ENCODE data around the gene ADCY3. TPM values are rescaled to one million over a fixed set of nuclear protein-coding genes. Genes with fewer than 3 reads are reported as not detected.

ADCY3 gene
- total RNA-seq, 1 experiment from 2014 or later: 39.5 TPM

DNA sequence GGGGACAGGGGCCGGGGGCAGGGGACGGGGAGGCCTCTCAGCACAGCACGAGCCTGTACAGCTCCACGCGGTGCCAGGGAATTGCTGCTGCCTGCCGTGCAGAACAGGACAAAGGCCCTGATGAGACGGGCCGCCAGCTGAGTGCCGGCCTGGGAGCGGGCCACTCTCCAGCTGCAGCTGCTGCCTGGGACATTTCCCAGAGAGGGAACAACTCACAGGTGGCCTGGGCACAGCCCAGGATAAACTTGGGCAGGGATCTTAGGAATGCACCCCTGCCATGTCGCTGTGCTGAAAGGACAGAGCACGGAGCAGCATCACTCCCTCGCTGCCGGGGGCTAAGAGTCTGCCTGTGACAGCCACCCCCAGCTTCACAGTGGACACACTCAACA, 88.0 kb downstream of the ADCY3 start:
- TF ChIP-seq, protein P1, sequence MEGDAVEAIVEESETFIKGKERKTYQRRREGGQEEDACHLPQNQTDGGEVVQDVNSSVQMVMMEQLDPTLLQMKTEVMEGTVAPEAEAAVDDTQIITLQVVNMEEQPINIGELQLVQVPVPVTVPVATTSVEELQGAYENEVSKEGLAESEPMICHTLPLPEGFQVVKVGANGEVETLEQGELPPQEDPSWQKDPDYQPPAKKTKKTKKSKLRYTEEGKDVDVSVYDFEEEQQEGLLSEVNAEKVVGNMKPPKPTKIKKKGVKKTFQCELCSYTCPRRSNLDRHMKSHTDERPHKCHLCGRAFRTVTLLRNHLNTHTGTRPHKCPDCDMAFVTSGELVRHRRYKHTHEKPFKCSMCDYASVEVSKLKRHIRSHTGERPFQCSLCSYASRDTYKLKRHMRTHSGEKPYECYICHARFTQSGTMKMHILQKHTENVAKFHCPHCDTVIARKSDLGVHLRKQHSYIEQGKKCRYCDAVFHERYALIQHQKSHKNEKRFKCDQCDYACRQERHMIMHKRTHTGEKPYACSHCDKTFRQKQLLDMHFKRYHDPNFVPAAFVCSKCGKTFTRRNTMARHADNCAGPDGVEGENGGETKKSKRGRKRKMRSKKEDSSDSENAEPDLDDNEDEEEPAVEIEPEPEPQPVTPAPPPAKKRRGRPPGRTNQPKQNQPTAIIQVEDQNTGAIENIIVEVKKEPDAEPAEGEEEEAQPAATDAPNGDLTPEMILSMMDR (conservative IDR thresholded peaks at IDR 0.05): no peak
- no peak overlapping the region for H2AK5ac ChIP-seq (ENCODE audit: insufficient read length, low read length)
- H3K23ac ChIP-seq (ENCODE audit: insufficient read length, low read depth, low read length): no peak overlapping the region
- no peak overlapping the region for H4K91ac ChIP-seq (ENCODE audit: insufficient read length, low read depth, low read length)
- no peak overlapping the region for H2BK5ac ChIP-seq (ENCODE audit: insufficient read length, low read length)
- no peak overlapping the region for H3K18ac ChIP-seq (ENCODE audit: insufficient read length, low read depth, low read length)
- no peak overlapping the region for H3K27ac ChIP-seq (ENCODE audit: insufficient read length, low read depth, low read length)
- no peaks in the 10 kb centered on the region for H3K23me2 ChIP-seq (ENCODE audit: insufficient read length, low read depth, low read length, poor library complexity, severe bottlenecking)
- H3K4ac ChIP-seq (ENCODE audit: low read depth, low read length): no peak overlapping the region
- no peaks in the 10 kb centered on the region; the same call in none of the 2 replicates for H3K27me3 Mint-ChIP-seq (ENCODE audit: low read depth)
- H2BK12ac ChIP-seq (ENCODE audit: insufficient read length, low read depth, low read length): no peak overlapping the region
- no peak overlapping the region for H3K9ac ChIP-seq (ENCODE audit: extremely low read depth, insufficient read length, low read length)
- H4K5ac ChIP-seq (ENCODE audit: insufficient read length, low read depth, low read length): no peak overlapping the region
- H3K9me3 Mint-ChIP-seq: peaks cover 0 to 7% of the 10 kb centered on the region in 2 experiments; a peak in 4 of 5 replicates
- H3K4me1 Mint-ChIP-seq: peaks cover 31 to 34% of the 10 kb centered on the region in 2 experiments
- H2BK120ac ChIP-seq (ENCODE audit: low read depth, low read length, poor library complexity, severe bottlenecking): no peak overlapping the region
- no peak overlapping the region for H3T11ph ChIP-seq (ENCODE audit: low read length)
- no peaks in the 10 kb centered on the region for H3K27me3 ChIP-seq (ENCODE audit: insufficient read depth, low read length)
- no peaks in the 10 kb centered on the region for H3K9me3 ChIP-seq (ENCODE audit: control insufficient read depth, low read depth, low read length)
- H3K56ac ChIP-seq (ENCODE audit: insufficient read length, low read depth, low read length): no peak overlapping the region
- H3K4me1 ChIP-seq (ENCODE audit: insufficient read depth, low read length): peaks cover 2% of the 10 kb centered on the region; the same call in 1 of the 2 replicates
- no CpG with 5 or more reads among the region's 14 CpGs for WGBS (ENCODE audit: extremely low coverage, insufficient read length, low lambda C conversion rate)
- H4K20me1 ChIP-seq (ENCODE audit: control insufficient read depth, insufficient read depth, insufficient read length): no peaks in the 10 kb centered on the region
- no peaks in the 10 kb centered on the region for H3K79me2 ChIP-seq (ENCODE audit: insufficient read depth, low read length)
- no peaks in the 10 kb centered on the region for H3K79me1 ChIP-seq (ENCODE audit: insufficient read depth, low read depth, low read length, poor library complexity, severe bottlenecking)
- H3K36me3 Mint-ChIP-seq (ENCODE audit: insufficient read depth in 1 of 3, low read depth in 3 of 3): peaks cover 33 to 40% (median 34%) of the 10 kb centered on the region in 3 experiments
- DNase-seq: no peak
- H4K8ac ChIP-seq (replicated peaks; ENCODE audit: insufficient read length, low read depth, low read length): no peak overlapping the region
- H2BK20ac ChIP-seq (ENCODE audit: low read depth, low read length, poor library complexity, severe bottlenecking): no peak overlapping the region
- H3K4me2 ChIP-seq (ENCODE audit: insufficient read depth, insufficient read length, low read length): no peak overlapping the region
- no peak overlapping the region for H3K4me3 Mint-ChIP-seq
- no peak overlapping the region for H2AFZ ChIP-seq (ENCODE audit: low read length)
- H3K14ac ChIP-seq (ENCODE audit: insufficient read depth, low read length): peak overlapping the region; percentile 31; the same call in 1 of the 2 replicates
- no peak overlapping the region for H2BK15ac ChIP-seq (ENCODE audit: low read depth, low read length)
- H3K27ac Mint-ChIP-seq: 0 out of 7 replicates have a peak overlapping the region, but pooled peaks of 1 of the 3 experiments have one; percentile 12

Data from H9 (cell line).